ENCODE measurements around the gene GPC5.

GRCh38 chr13:92676246-92676645 lies 1277.8 kb downstream of the GPC5 start:
- no peak for TF ChIP-seq CTCF (IDR thresholded peaks at IDR 0.05)
- TF ChIP-seq POLR2A (IDR thresholded peaks at IDR 0.05), result no peak
